ENCODE data around the gene LCE1F. TPM values are rescaled to one million over a fixed set of nuclear protein-coding genes. Genes with fewer than 3 reads are reported as not detected.

The LCE1F gene
- total RNA-seq, 1 donor from 2014 or later = not detected

DNA sequence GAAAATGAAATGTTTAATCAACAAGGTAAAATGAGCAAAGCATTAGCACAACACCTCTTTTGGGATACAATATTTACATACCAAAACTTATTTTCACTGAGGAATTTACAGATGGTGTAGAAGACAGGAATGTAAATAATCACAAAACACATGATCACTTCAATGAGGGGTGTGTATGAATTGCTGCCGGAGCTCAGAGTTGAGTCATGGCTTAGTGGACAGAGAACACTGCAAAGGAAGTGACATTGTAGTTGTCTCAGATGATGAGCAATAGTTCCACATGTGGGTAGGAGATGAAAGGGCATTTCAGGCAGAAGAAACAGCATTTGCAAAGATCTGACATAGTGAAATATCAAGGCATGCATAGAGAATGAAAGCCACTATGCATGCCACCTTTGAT is 22.7 kb upstream of the LCE1F start:
- Mint-ChIP-seq H3K27ac (no peak overlapping the region), H3K36me3 (no peaks in the 10 kb centered on the region), H3K27me3 (no peaks in the 10 kb centered on the region), H3K4me1 (ENCODE audit: unreplicated experiment) (no peaks in the 10 kb centered on the region), H3K4me3 (no peak overlapping the region), H3K9me3 (peaks cover 5% of the 10 kb centered on the region)
- no peak for DNase-seq (ENCODE audit: extremely low spot score, unreplicated experiment)
- no peak for TF ChIP-seq CTCF (conservative IDR thresholded peaks at IDR 0.05)

DNA sequence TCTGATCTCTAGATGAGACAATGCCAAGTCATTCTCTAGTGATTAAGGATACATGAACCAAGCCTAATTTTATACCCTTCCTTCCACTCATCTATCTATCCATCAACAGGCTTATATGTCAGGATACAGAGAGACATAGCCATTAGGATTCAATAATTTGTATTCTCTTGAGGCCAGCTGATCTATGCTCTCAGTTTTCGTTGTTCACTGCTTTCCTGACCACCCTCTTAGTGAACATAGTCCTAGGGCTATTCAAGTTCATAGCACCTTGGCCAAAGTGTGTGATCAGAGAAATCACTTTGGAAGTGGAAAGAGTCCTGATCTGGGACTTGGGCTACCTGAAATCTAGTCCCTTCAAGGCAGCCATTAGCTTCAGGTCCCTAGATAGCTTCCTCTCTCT is 21.4 kb upstream of the LCE1F start:
- Mint-ChIP-seq H3K4me3 (no peak overlapping the region), H3K27ac (no peak overlapping the region), H3K27me3 (no peaks in the 10 kb centered on the region), H3K4me1 (ENCODE audit: unreplicated experiment) (no peaks in the 10 kb centered on the region), H3K9me3 (no peaks in the 10 kb centered on the region), H3K36me3 (no peaks in the 10 kb centered on the region)
- no peak for TF ChIP-seq CTCF (conservative IDR thresholded peaks at IDR 0.05)
- DNase-seq (ENCODE audit: extremely low spot score, unreplicated experiment) = no peak

- H3K36me3 Mint-ChIP-seq = no peaks in the 10 kb centered on the region
- peaks cover 5% of the 10 kb centered on the region for H3K9me3 Mint-ChIP-seq
- no peak overlapping the region for H3K4me3 Mint-ChIP-seq
- no peak for TF ChIP-seq CTCF (conservative IDR thresholded peaks at IDR 0.05)
- H3K4me1 Mint-ChIP-seq (ENCODE audit: unreplicated experiment) = no peaks in the 10 kb centered on the region
- DNase-seq (ENCODE audit: extremely low spot score, unreplicated experiment) = no peak
- no peak overlapping the region for H3K27ac Mint-ChIP-seq
- no peaks in the 10 kb centered on the region for H3K27me3 Mint-ChIP-seq
These were observed 18.1 kb upstream of the LCE1F start for GRCh38 chr1:152756872-152757271.

- Mint-ChIP-seq H3K27ac (no peak within 1 kb of the TSS), H3K4me1 (ENCODE audit: unreplicated experiment) (no peaks in the 10 kb centered on the region), H3K4me3 (no peak within 1 kb of the TSS), H3K9me3 (peaks cover 5% of the 10 kb centered on the region), H3K27me3 (no peaks in the 10 kb centered on the region), H3K36me3 (no peaks in the 10 kb centered on the region)
- DNase-seq (ENCODE audit: extremely low spot score, unreplicated experiment) = no peak
- TF ChIP-seq CTCF (conservative IDR thresholded peaks at IDR 0.05) = no peak
These were observed 17.2 kb upstream of the LCE1F start, which contains the start of gene KPRP for GRCh38 chr1:152757747-152758146. TSS of gene KPRP (plus strand) at chr1:152758025. CDS start at chr1:152759589, 1,564 bp downstream.

GRCh38 chr1:152758636-152759035 is 16.3 kb upstream of the LCE1F start:
- Mint-ChIP-seq H3K27me3 (no peaks in the 10 kb centered on the region), H3K4me1 (ENCODE audit: unreplicated experiment) (no peaks in the 10 kb centered on the region), H3K9me3 (peaks cover 5% of the 10 kb centered on the region), H3K27ac (no peak overlapping the region), H3K4me3 (no peak overlapping the region), H3K36me3 (no peaks in the 10 kb centered on the region)
- DNase-seq (ENCODE audit: extremely low spot score, unreplicated experiment) = no peak
- TF ChIP-seq CTCF (conservative IDR thresholded peaks at IDR 0.05) = no peak

All from type B pancreatic cell (in vitro differentiated cells).